Suppressor macrophage treated with lipopolysaccharide for 1 hour (primary cell): ENCODE measurements around the gene CDH23.

ENCODE experiments used
- DNase-seq, 3 donors: peaks; one replicate each; pipeline ENCODE4 v3.0.0-alpha.2; 2020 to 2022

The CDH23 gene

DNA sequence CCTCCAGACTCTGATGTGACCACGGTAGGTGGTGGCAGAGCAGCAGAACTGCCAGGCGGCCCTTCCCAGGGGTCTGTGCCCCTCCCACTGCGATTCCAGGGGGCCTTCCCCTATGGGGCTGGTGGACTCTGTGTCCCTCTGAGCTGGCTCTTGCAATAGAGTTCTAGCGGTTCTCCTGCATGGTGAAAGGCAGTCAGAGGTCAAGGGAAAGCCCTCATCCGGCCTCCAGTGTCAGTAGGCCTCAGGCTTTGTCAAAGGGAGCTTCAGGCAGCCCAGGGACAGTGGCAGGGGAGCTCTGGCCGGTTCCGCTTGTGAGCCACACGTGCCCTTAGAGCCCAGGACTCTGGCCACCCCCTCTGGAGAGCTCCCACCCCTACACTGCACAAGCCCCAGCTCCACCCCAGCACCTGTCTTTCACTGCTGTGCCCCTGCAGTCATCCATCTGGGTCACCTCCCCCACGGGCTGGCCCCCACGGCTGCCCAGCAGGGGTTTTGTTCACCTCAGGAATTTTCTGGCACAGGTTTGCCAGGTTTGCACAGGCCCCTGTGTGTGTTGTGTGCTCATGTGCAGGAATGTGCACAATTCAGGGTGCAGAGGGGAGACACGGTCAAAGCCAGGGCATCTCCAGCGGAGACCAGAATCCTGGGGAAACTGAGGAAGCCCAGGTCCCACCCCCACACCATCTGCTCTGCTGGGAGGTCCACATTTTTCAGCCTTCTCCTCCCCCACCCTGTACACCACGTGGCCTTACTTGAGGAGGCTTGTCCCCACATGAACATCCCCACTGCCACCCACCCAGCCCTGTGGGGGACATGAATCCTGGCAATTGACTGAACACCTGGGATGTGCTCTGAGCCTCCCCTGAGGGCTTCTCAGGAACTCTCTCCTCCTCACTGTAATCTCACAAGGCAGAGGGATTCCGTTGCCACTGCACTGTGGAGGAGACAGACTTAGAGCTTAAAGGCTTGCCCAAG, 299.1 kb downstream of the CDH23 start:
- peak in 2 of 3 donors; percentile 23 to 30 for DNase-seq

DNA sequence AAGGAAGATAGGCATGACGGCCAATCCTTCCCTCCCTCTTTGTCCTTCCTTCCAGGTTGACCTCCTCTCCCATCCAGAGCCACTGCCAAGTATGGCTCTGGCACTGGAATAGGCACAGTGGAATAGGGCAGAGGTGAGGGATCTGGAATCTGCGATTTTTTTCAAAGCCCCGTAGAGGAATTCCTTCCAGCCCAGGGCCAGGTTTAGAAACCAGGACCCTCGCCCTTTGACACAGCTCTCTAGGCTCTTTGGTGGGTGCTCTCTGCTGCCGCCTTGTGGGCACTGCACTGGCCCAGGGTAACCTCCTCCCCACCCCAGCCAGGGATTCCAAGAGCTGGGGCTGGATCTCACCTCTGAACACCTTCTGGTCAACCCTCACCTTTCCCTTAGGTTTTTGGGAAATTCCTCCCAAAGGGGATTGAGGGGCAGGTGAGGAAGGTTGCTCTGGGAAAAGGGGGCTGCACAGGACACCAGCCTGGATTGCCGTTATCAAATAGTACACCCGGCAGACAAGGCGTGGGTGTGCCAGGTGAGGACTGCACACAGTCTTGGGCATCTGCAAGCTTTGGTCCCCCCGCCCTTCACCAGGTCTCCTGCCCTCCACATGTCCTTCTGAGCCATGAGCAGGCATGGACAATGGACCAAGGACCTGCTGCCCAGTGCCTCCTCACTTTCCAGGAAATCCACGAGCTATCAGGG, 300.1 kb downstream of the CDH23 start:
- peak; percentile 55 to 76 (median 61) for DNase-seq

DNA sequence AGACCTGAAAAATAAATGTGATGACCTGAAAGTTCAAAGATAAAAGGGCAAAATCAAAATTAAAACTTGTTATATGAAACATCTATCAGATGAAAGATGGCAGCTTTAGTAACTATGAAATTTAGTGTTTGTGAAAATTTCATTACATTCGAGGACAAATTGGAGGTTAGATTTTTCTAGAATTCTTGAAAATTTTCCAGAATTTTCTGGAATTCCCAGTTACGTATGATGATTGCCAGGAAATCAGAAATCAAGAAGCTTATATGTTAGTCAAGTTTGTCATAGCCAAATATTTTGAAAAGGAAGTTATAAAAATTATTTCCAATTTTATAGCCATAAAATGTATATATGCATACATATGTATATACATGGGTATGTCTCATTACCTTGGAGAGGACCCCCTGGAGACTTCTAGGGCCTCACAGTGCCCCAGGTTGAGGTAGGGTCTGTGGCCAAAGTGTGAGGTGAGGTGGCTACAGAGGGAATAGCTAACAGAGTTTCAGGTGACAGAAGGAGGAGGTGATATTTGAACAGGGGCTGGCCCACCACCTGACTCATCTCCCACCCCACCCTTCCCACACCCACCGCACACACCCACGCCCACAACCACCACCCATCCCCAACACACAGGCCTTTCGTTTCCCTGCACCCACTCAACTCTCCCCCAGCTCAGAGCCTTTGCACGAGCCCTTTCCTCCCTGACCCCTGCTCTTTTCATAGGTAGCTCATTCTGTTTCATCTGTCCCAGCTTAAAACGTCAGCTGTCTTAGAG, 301.4 kb downstream of the CDH23 start:
- no peak for DNase-seq

DNA sequence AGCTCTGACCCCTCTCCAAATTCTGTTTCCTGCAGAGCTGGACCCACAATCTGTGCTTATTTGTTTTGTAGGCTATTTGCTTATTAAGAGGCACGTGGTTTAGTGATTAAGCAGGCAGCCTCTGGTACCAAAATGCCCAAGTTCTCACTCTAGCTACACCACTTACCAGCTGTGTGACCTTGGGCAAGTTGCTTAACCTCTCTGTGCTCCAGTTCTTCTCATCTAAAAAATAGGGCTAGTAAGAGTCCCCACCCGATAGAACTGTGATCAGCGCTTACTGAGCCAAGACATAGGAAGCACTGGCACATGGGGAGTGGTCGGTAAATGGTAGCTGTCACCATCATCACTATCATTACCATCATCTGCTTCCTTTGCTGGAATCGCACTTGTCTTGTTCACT, 302.0 kb downstream of the CDH23 start:
- no peak for DNase-seq

DNA sequence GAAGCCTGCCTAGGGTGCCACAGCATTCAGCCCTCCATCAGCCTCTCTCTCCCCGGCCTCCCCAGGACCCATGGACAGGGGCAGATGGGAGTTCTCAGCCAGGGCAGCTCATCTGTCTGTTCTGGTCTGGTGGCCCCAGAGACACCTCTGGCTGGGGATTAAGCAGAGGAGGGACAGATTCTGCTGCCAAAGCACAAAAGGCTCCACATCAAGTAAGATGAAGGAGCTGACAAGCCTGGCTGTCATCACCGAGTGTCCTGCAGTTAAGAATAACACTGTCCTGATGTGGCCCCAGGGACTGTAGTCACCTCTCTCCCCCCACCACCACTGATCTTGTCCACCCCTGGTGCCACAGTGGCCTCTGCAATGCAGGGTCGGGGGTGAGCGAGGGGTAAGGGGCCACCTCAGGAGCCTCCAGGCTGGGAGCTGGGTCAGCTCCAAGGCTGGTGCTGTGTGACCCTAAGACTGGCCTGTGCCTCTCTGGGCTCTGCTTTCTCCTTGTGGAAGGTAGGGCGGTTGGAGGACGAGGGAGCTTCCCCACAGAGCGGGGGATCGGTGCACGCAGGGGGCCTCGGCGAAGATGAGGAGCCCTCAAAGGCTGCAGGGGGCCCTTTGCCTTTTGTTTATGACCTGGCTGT, 304.1 kb downstream of the CDH23 start:
- no peak for DNase-seq

DNA sequence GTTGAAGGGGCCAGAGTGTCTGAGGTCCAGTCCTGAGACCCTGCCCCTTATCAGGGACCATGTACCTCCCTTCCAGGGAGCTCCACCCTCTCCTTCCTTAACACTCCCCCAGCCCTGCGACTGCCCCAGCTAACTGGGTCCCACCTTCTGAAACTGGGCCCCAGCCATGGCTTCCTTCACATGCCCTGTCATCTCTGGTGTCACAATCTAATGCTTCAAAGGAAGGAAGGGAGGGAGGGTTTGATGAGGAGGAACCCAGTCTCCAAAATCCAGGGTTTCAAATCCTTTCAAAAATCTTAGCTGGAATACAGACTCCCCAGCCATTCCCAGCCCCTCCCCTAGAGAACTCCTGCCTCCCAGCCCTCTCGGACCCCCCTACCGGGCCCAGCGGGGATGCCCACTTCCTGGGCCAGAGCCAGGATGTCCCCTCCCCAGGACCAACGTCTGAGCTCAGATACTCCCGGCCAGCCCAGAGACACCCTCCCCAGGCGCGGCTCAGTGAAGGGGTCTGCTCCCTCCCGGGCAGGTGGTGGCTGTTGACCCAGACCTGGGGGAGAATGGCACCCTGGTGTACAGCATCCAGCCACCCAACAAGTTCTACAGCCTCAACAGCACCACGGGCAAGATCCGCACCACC, 304.9 kb downstream of the CDH23 start:
- DNase-seq, result peak in 2 of 3 donors; percentile 20 to 31

DNA sequence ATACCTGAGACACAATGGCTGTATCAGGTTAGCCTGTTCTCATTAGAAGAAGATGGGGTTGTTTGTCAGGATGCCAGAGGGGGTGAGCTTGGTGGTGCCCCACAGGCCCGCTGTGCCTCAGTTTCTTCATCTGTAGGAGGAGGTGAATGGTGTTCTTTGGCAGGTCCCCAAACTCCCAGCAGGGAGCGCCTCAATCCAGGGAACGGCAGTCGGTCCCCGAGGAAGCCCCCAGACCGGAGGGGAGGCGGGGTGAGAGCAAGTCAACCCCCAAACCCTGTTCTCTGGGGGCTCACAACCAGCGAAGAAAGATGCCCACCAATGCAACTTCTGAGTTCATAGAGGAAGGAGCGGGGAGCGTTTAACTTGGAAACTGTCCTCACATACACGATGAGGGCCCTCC, 306.9 kb downstream of the CDH23 start:
- DNase-seq, result no peak

DNA sequence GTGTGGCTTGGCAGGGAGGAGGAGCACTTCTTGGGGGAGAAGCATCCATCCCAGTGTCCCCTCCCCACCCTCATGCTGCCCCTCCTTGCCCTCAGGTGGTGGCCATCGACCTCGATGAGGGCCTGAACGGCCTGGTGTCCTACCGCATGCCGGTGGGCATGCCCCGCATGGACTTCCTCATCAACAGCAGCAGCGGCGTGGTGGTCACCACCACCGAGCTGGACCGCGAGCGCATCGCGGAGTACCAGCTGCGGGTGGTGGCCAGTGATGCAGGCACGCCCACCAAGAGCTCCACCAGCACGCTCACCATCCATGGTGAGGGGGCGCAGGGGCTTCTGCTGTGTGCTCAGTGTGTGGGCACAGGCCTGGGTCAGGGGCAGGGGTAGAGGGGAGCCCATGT, 308.1 kb downstream of the CDH23 start:
- DNase-seq, result no peak

DNA sequence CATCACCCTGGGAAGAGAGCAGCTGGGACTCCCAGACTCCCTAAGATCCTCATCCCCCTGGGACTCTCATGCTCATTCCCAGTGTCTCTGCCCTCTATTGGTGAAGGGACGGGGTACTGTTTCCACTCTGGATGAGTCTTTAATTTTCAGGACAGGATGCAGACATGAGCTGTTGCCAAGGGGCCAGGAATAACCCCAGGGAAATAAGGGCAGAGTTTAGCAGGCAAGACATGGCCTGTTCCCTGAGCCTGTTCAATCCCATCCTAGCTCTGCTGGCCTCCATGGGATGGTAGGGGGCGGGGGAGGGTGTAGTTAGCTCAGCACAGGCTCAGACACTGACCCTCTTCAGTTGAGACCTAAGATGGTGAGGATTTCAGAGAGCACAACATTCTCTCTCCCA, 308.9 kb downstream of the CDH23 start:
- DNase-seq, result no peak

DNA sequence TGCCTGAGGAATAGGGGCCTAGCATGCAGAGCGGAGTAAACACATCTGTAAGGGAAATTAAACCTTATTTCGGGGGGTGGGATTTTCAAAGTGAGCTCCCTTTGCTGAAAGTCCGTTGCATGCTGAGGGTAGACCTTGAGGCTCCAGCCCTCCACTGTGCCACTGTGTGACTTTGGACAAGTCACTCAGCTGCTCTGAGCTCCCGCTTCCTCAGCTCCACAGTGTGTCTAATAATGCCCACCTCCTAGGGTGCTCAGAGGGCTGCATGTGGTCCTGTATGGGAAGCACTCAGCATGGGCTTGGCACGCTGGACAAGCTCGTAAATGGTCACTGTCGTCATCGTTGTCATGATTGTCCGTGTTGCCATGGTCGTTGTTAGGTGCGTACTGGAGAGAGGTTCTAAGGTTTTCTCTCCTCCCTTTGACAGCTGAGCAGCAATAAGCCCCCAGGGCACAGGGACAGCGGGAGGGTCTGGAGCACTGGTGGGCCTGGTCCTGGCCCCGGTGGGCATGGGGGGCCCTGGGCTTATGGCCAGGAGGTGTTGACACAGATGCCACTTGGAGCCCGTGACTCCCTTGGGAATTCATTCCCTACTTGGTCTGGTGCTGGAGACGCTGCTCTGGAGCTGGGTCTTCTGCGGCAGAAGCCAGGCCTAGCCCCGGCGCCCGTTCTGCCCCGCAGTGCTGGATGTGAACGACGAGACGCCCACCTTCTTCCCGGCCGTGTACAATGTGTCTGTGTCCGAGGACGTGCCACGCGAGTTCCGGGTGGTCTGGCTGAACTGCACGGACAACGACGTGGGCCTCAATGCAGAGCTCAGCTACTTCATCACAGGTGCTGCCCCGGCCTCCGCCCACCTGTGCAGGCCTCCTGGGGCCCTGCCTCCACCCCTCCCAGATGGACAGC, 309.7 kb downstream of the CDH23 start:
- DNase-seq, result no peak

DNA sequence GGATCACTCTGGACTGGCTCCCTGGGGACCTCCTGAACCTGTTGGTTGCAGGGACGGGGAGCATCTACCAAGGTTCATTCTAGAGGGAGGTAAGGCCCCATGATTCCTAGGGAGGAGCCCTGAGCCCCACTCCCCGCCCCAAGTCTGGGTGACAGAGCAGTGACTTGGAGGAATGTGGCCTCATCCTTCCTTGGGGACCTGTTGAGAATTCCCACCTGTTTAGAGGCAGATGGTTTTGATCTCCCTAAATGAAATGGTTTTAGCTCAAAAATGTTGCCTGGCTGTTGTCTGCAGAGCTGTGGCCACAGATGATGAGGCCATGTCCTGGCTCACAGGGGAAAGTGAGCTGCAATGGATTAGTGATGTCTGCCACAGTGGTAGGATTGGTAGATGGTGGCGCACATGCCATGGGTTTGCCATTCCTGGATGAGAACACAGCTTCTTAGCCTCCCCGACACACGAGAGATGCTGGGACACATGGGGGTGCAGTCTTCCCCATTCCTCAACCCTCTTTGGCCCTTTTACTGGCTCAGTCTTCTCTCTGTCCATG, 310.6 kb downstream of the CDH23 start:
- no peak for DNase-seq

DNA sequence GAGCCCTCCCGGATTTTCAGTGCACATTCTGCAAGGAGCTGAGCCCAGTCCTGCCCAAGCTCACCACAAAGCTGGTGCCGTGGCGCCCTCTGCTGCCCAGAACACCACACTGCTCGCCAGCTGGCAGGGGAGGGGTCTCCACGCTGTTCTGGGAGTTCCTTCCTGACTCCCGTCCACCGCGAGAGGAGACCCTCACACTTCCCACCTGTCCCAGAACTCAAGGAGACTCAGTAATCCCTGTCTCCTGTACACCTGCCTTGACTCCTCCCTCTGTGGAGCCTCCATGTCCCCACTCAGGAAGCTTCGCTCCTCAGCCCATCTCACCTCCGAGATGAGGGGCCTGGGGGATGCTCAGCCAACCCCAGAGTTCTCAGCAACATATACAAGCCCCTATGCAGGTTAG, 311.6 kb downstream of the CDH23 start:
- peak; percentile 53 to 71 (median 63) for DNase-seq

DNA sequence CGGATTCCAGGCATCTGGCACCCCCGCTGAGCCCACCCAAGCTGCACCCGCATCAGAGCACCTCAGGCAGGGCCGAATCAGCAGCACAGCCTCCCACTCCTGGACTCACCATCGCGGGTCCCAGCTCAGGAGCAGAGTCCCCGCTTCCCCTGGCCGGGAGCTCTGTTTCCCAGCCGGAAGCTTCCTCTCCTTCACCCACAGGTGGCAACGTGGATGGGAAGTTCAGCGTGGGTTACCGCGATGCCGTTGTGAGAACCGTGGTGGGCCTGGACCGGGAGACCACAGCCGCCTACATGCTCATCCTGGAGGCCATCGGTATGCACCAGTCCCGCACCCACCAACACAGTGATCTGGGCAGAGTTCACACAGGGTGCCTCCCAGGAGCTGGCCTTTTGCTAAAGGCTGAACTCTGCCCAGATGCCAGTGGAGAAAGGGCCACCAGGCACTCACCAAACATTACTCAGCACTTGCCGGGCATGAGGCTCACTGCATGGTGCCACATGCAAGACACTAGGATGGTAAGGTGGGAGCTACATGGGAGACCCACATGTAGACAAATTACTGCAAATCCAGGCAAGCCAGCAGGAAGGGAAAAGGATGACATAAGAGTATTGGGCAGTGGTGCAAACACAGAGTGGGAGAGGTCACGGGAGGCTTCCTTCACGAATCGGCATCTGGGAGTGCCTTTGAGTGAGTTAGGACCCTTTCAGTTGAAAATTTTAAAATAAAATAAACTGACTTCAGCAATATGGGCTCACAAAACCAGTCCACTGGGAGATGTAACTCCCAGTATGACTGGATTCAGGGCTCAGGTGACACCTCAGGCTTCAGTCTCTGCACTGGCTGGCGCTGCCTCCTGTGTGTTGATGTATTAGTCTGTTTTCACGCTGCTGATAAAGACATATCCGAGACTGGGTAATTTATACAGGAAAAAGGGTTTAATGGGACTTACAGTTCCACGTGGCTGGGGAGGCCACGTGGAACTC, 312.5 kb downstream of the CDH23 start:
- DNase-seq, result no peak

DNA sequence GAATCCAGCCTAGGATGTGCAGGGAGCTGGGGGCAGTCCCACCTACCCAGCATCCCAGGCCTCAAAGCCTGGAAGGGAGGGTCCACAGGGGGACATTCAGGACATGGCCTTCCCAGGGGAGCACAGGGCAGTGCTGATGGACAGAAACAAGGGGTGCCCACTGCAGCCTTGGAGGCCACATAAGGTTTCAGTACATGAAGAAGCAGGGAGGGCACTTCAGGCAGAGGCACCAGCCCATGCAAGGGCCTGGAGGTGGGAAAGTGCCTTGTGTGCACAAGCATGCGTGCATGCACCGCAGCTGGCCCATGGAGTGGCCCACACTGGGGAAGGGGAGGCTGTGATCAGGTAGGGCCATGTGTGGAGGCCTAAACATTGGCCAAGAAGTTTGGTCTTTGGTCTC, 313.8 kb downstream of the CDH23 start:
- no peak for DNase-seq

DNA sequence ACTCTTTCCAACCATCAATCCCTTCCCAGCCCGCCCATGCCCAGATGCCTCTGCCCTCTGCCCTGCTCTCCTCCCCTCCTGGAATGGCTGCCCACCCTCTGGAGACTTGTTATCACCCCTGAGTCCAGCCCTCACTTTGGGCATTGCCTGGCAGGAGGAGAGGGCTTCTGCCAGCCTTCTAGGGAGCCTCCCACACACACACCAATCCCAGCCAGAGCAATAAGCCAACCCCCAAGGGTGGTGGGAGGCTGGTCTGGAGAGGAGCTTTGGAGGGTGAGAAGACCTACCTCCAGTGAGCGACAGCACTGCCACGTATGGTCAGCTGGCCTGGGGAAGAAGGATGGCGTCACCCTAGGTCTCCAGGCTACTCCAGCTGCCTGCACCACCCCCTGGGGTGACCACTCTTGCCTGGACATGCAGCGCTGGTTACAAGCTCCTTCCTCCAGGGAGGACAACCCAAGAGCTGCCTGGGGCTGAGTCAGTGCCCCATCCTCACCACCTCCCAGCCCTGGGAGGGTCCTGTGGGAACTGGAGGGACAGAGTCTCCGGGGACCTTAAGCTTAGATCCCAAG, 314.4 kb downstream of the CDH23 start:
- DNase-seq, result no peak

DNA sequence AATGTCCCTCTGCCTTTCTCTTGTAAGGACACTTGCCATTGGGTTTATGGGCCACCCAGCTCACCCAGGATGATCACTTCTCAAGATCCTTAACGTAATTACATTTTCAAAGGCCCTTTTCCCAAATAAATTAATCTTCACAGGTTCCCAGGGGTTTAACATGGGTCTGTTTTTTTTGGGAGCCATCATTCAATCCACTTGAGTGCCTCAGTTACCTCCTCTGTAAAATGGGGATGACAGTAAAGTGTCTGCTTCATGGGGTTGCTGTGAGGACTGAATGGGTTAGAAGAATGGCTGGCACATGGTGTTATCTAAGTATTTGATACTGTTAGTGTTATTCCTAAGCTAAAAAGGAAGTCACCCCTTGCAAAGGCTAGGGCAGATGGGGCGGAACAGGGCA, 315.4 kb downstream of the CDH23 start:
- DNase-seq, result no peak

DNA sequence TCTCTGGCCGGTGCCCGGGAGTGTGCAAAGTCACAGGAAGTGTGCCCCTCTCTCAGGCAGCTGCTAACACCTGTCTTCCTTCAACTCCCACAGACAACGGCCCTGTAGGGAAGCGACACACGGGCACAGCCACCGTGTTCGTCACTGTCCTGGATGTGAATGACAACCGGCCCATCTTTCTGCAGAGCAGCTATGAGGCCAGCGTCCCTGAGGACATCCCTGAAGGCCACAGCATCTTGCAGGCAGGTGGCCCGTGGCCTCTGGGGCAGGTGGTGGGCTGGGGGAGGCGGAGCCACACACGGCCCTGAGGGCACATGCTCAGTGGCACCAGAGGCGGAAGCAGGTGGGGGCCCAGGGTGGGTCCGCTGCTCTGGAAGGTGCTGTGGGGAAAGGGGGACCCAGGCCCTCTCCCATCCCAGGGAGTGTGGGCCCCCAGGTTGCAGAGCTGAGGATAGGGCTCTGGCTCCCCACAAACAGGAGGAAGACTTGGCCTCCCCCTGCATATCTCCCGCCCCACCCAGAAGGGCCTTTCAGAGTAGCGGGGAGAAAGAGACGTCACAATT, 315.9 kb downstream of the CDH23 start:
- peak in 1 of 3 donors; percentile 37 for DNase-seq

DNA sequence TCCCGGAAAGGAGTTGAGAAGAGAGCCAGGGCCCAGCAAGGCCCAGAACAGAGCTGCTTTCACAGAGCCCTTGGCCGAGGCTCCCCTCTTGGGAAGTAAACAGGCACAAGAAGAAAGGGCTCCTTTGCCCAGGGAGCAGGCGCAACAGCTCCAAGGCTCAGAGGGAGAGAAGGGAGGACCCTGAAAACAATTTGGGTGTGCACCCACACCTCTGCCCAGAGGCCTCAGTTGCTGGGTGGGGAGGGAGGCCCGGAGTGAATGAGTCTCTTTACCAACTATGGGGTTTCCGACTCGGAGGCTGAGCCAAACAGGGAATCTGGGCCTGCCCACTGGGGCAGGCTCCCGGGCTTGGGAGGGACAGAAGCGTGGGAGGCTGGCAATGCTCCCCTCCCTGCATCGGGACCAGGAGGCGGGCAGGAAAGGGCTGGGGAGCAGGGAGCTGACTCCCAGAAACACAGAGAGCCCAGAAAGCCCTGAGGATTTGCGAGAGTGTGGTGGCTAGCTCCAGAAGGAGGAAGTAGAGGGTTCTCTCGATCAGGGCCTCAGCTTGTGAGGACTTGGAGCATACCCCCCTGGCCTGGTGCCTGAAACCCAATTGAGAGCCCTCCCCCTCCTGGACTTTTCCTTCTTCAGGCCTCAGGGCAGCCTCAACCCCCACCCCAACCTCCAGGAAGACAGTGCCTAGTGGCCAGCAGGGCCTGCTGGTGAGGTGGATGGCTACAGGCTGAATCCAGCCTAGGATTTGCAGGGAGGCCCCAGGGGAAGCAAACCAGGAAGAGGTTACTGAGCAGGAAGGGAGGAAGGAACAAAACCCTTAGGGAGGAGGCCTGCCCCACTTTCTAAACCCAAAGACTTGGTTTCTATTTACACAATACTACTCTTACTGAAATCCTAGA, 316.7 kb downstream of the CDH23 start:
- peak; percentile 89 to 92 (median 90) for DNase-seq
